Muscle layer of duodenum (tissue), 2 donors: ENCODE measurements around the gene DNM2.

Experiments used
- H3K27ac ChIP-seq: one replicate; pipeline ENCODE4 v1.7.0; 2013; ENCODE audit warnings: mild to moderate bottlenecking, low read length
- H3K27me3 ChIP-seq: one replicate; pipeline ENCODE4 v1.7.0; 2013; ENCODE audit warnings: low read depth, mild to moderate bottlenecking, control low read depth, low read length
- H3K36me3 ChIP-seq, 2 donors: one replicate each; pipeline ENCODE4 v1.7.0; 2013; ENCODE audit warnings: low read length in 2 of 2, control low read depth in 1 of 2, mild to moderate bottlenecking in 1 of 2; ENCODE audit not compliant: insufficient read depth in 2 of 2, control insufficient read depth in 1 of 2
- H3K4me1 ChIP-seq, 2 donors: one replicate each; pipeline ENCODE4 v1.7.0; 2013; ENCODE audit warnings: low read length in 2 of 2, mild to moderate bottlenecking in 2 of 2, control low read depth in 1 of 2, moderate library complexity in 1 of 2; ENCODE audit not compliant: insufficient read depth in 2 of 2, control insufficient read depth in 1 of 2
- H3K4me3 ChIP-seq, 2 donors: one replicate each; pipeline ENCODE4 v1.7.0; 2013; ENCODE audit warnings: low read length in 2 of 2, low read depth in 1 of 2, mild to moderate bottlenecking in 1 of 2
- H3K9me3 ChIP-seq, 2 donors: one replicate each; pipeline ENCODE4 v1.7.0; 2013; ENCODE audit warnings: low read length in 2 of 2, control low read depth in 1 of 2, mild to moderate bottlenecking in 1 of 2; ENCODE audit not compliant: control insufficient read depth in 1 of 2
- donor health status: healthy.

DNM2 gene

GRCh38 chr19:10823690-10824089 is 105.8 kb downstream of the DNM2 start:
- Histone ChIP-seq H3K4me1 (no peaks in the 10 kb centered on the region), H3K36me3 (peaks cover 42 to 61% of the 10 kb centered on the region in 2 donors), H3K4me3 (no peak overlapping the region), H3K27ac (no peak overlapping the region), H3K9me3 (no peaks in the 10 kb centered on the region), H3K27me3 (no peaks in the 10 kb centered on the region)

- H3K4me1 ChIP-seq, result no peaks in the 10 kb centered on the region
- H3K27ac ChIP-seq, result no peak overlapping the region
- H3K36me3 ChIP-seq, result peaks cover 28 to 69% of the 10 kb centered on the region in 2 donors
- no peaks in the 10 kb centered on the region for H3K27me3 ChIP-seq
- H3K4me3 ChIP-seq, result no peak overlapping the region
- no peaks in the 10 kb centered on the region for H3K9me3 ChIP-seq
Measured at GRCh38 chr19:10826231-10826630, 108.4 kb downstream of the DNM2 start.

- Histone ChIP-seq H3K36me3 (peaks cover 27 to 69% of the 10 kb centered on the region in 2 donors), H3K4me3 (no peak overlapping the region), H3K27ac (no peak overlapping the region), H3K4me1 (no peaks in the 10 kb centered on the region), H3K9me3 (no peaks in the 10 kb centered on the region), H3K27me3 (no peaks in the 10 kb centered on the region)
Measured at GRCh38 chr19:10826846-10827245, 109.0 kb downstream of the DNM2 start.

GRCh38 chr19:10828981-10829821 is 111.3 kb downstream of the DNM2 start:
- H3K36me3 ChIP-seq, result peaks cover 23 to 75% of the 10 kb centered on the region in 2 donors

GRCh38 chr19:10829967-10830366 is 112.1 kb downstream of the DNM2 start:
- Histone ChIP-seq H3K4me1 (no peaks in the 10 kb centered on the region), H3K36me3 (peaks cover 16 to 67% of the 10 kb centered on the region in 2 donors), H3K27ac (no peak overlapping the region), H3K9me3 (no peaks in the 10 kb centered on the region), H3K4me3 (no peak overlapping the region), H3K27me3 (no peaks in the 10 kb centered on the region)

More at GRCh38 chr19:10828981-10829821, 111.3 kb downstream of the DNM2 start:
- Histone ChIP-seq H3K4me1 (no peaks in the 10 kb centered on the region), H3K4me3 (no peak overlapping the region), H3K9me3 (no peaks in the 10 kb centered on the region), H3K27ac (no peak overlapping the region), H3K27me3 (no peaks in the 10 kb centered on the region)

- Histone ChIP-seq H3K9me3 (no peaks in the 10 kb centered on the region), H3K27me3 (no peaks in the 10 kb centered on the region), H3K4me3 (no peak overlapping the region), H3K4me1 (no peaks in the 10 kb centered on the region), H3K36me3 (peaks cover 16 to 64% of the 10 kb centered on the region in 2 donors), H3K27ac (no peak overlapping the region)
Measured at GRCh38 chr19:10830370-10830769, 112.5 kb downstream of the DNM2 start.

- no peaks in the 10 kb centered on the region for H3K4me1 ChIP-seq
- H3K36me3 ChIP-seq, result peaks cover 12 to 56% of the 10 kb centered on the region in 2 donors
- H3K9me3 ChIP-seq, result no peaks in the 10 kb centered on the region
- H3K4me3 ChIP-seq, result no peak overlapping the region
- no peaks in the 10 kb centered on the region for H3K27me3 ChIP-seq
- H3K27ac ChIP-seq, result no peak overlapping the region
Measured at GRCh38 chr19:10830931-10831779, 113.3 kb downstream of the DNM2 start.

GRCh38 chr19:10831987-10832938 is 114.4 kb downstream of the DNM2 start:
- Histone ChIP-seq H3K4me3 (no peak overlapping the region), H3K4me1 (peaks cover 6 to 7% of the 10 kb centered on the region in 2 donors), H3K27ac (no peak overlapping the region), H3K27me3 (no peaks in the 10 kb centered on the region), H3K36me3 (peaks cover 9 to 46% of the 10 kb centered on the region in 2 donors), H3K9me3 (no peaks in the 10 kb centered on the region)

GRCh38 chr19:10832939-10833296 is 115.0 kb downstream of the DNM2 start:
- no peak overlapping the region for H3K4me3 ChIP-seq
- H3K4me1 ChIP-seq, result peaks cover 6 to 7% of the 10 kb centered on the region in 2 donors
- H3K9me3 ChIP-seq, result no peaks in the 10 kb centered on the region
- H3K27me3 ChIP-seq, result no peaks in the 10 kb centered on the region
- no peak overlapping the region for H3K27ac ChIP-seq
- H3K36me3 ChIP-seq, result peaks cover 9 to 46% of the 10 kb centered on the region in 2 donors

GRCh38 chr19:10835089-10835753 is 117.3 kb downstream of the DNM2 start:
- Histone ChIP-seq H3K4me3 (peak overlapping the region; percentile 55 to 83), H3K9me3 (no peaks in the 10 kb centered on the region), H3K4me1 (peaks cover 6 to 7% of the 10 kb centered on the region in 2 donors), H3K36me3 (peaks cover 7 to 32% of the 10 kb centered on the region in 2 donors), H3K27ac (no peak overlapping the region), H3K27me3 (no peaks in the 10 kb centered on the region)
